Activated T-cell treated with anti-CD3 and anti-CD28 coated beads, Interleukin-2, amount 50 U/mL, for 24 hours (primary cell): ENCODE data around the gene TOR1AIP2.

Experiments
- DNase-seq: peaks from one replicate; pipeline ENCODE4 v3.0.0-alpha.2; 2020
- H3K27ac Mint-ChIP-seq: 2 replicates; pipeline ENCODE4 v1.8.0; 2020; ENCODE audit warnings: mild to moderate bottlenecking, mixed read lengths
- H3K27me3 Mint-ChIP-seq: 2 replicates; pipeline ENCODE4 v1.8.0; 2020; ENCODE audit warnings: mixed read lengths
- H3K36me3 Mint-ChIP-seq: 2 replicates; pipeline ENCODE4 v1.8.0; 2020; ENCODE audit warnings: low read depth, mixed read lengths
- H3K4me1 Mint-ChIP-seq: 2 replicates; pipeline ENCODE4 v1.8.0; 2020; ENCODE audit warnings: low read depth, mixed read lengths
- H3K4me3 Mint-ChIP-seq: 2 replicates; pipeline ENCODE4 v1.8.0; 2020; ENCODE audit warnings: mild to moderate bottlenecking, moderate library complexity, mixed read lengths
- H3K9me3 Mint-ChIP-seq: 2 replicates; pipeline ENCODE4 v1.8.0; 2020; ENCODE audit warnings: mixed read lengths

The TOR1AIP2 gene

GRCh38 chr1:179877586-179878265 is at the start of gene TOR1AIP2:
Gene TOR1AIP2 (minus strand): TSS chr1:179877803. CDS start chr1:179852665, 25,138 bp downstream.
- Mint-ChIP-seq H3K9me3 (no peaks in the 10 kb centered on the region), H3K4me3 (peak within 1 kb of the TSS; percentile 95), H3K27ac (peak within 1 kb of the TSS; percentile 95), H3K36me3 (peaks cover 54% of the 10 kb centered on the region), H3K4me1 (peaks cover 64% of the 10 kb centered on the region), H3K27me3 (no peaks in the 10 kb centered on the region)
- DNase-seq, result peak; percentile 90

- no peaks in the 10 kb centered on the region for H3K27me3 Mint-ChIP-seq
- peaks cover 6% of the 10 kb centered on the region for H3K36me3 Mint-ChIP-seq
- no peak for DNase-seq
- no peaks in the 10 kb centered on the region for H3K4me1 Mint-ChIP-seq
- H3K27ac Mint-ChIP-seq, result no peak overlapping the region
- H3K9me3 Mint-ChIP-seq, result no peaks in the 10 kb centered on the region
- no peak overlapping the region for H3K4me3 Mint-ChIP-seq
These were observed 49.2 kb upstream of the TOR1AIP2 start for GRCh38 chr1:179926850-179927205.

DNA sequence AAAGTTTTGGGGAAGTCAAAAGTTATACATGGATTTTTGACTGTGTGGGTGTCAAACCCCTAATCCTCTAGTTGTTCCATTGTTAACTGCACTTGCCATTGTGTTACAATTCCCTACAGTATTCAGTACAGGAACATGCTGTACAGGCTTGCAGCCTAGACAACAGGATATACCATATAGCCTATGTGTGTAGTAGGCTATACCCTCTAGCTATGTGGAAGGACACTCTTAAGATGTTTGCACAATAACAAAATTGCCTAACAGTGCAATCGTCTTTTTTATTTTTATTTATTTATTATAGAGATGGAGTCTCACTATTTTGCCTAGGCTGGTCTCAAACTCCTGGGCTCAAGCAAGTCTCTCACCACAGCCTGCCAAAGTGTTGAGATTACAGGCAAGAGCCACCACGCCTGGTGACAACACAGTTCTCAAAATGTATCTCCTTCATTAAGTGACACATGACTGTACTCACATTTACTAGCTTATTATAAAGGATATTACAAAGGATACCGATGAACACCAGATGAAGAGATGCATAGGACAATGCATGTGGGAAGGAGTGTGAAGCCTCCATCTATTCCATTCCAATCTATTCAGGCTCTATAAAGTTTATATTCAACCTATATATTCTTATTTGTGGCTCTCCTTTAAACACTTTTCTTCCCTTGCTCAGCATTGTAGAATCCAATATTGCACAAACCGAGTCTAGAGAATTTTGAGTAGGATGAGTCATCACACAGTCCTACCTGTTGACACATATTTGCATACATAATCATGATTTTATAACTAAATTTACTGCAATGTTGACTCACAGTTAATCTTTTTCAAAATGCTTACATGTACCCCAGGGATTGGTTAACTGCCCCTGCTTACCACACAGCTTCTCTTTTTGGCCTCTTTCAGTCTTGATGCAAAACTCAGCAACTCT is 48.6 kb upstream of the TOR1AIP2 start:
- H3K4me3 Mint-ChIP-seq, result no peak overlapping the region
- no peak overlapping the region for H3K27ac Mint-ChIP-seq
- H3K9me3 Mint-ChIP-seq, result no peaks in the 10 kb centered on the region
- DNase-seq, result no peak
- H3K36me3 Mint-ChIP-seq, result peaks cover 12% of the 10 kb centered on the region
- no peaks in the 10 kb centered on the region for H3K4me1 Mint-ChIP-seq
- H3K27me3 Mint-ChIP-seq, result no peaks in the 10 kb centered on the region

DNA sequence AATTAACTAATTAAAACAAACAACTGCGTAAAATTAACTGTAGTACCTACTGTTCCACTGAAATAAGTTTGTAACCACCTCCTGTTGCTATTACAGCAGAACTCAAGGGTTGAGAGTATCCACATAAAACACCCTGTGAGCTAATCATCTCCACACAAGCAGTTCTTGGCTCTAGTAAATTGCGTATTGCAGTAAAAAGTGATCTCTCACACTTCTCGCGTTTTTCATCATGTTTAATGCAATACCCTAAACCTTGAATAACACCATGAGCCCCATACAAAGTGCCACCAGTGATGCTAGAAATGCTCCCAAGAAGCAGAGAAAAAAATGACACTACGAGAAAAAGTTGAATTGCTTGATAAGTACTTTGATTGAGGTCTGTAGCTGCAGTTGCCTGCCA is 47.7 kb upstream of the TOR1AIP2 start:
- Mint-ChIP-seq H3K27me3 (no peaks in the 10 kb centered on the region), H3K36me3 (peaks cover 19% of the 10 kb centered on the region), H3K4me3 (no peak overlapping the region), H3K9me3 (no peaks in the 10 kb centered on the region), H3K4me1 (no peaks in the 10 kb centered on the region), H3K27ac (no peak overlapping the region)
- DNase-seq, result no peak

- Mint-ChIP-seq H3K27me3 (no peaks in the 10 kb centered on the region), H3K9me3 (no peaks in the 10 kb centered on the region), H3K27ac (no peak overlapping the region), H3K4me3 (no peak overlapping the region), H3K4me1 (no peaks in the 10 kb centered on the region), H3K36me3 (peaks cover 27% of the 10 kb centered on the region)
- DNase-seq, result no peak
These were observed 46.7 kb upstream of the TOR1AIP2 start for GRCh38 chr1:179924268-179924667.

DNA sequence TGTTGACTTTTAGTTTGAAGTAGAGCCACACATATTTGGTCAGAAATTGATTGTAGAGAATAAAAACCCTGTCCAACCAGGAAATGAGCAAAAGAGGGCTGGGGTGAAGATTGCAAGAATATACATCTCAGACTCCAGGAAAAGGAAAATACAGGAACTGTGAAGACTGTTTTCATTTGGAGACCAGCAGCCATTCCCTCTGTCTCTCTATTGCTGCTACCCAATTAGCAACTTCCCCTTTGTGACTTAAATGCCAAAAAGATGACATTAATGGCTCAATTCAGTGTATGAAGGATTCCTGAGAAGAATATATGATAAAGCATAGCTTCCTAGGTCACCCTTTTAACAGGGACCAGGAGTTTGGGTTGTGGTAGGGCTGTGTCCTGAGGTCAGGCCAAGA is 45.4 kb upstream of the TOR1AIP2 start:
- Mint-ChIP-seq H3K4me1 (peaks cover 6% of the 10 kb centered on the region), H3K9me3 (no peaks in the 10 kb centered on the region), H3K27me3 (no peaks in the 10 kb centered on the region), H3K36me3 (peaks cover 39% of the 10 kb centered on the region), H3K4me3 (no peak overlapping the region), H3K27ac (no peak overlapping the region)
- no peak for DNase-seq

DNA sequence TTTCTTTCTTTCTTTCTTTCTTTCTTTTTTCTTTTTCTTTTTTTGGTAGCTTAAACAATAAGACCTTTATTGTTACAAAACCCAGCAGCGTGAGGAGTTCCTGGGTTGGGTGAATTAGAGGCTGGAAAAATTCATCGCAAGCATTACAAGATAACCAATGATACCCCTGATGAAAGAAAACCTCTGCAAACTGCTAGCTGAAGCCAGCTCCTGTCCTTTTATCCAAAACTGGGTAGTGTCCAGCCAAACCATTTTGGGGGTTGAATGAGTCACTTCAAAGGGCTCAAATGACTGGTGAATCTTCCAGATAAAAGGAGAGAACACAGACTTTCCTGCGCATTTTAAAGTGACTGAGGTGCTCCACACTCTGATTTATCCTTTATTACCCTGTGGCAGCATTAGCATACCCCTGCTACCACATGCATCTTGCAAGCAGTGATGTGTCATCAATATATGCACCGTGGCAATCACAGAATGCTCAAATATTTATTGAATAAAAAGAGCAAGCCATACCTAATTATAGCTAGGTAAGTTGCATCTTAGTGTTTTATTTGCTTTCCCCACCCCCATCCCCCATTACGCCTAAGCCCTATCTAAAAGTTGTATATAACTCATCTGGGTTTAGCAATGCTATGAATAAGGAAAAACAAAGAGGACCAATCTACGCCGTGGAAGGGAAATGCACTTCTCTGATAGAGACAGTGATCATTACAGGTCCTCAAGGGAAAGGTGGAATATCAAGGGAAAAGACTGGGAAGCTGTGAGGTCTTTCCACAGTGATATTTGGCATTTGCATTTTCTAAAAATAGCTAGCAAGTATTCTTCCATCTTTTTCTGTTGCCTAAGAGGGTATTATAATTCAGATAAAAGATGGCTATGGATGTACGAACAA is 44.6 kb upstream of the TOR1AIP2 start:
- Mint-ChIP-seq H3K4me1 (peaks cover 14% of the 10 kb centered on the region), H3K27ac (no peak overlapping the region)
- DNase-seq, result no peak

GRCh38 chr1:179921472-179921871 is 43.9 kb upstream of the TOR1AIP2 start:
- H3K4me3 Mint-ChIP-seq, result no peak overlapping the region
- H3K27me3 Mint-ChIP-seq, result no peaks in the 10 kb centered on the region
- DNase-seq, result no peak
- H3K9me3 Mint-ChIP-seq, result no peaks in the 10 kb centered on the region
- H3K36me3 Mint-ChIP-seq, result peaks cover 52% of the 10 kb centered on the region
- H3K4me1 Mint-ChIP-seq, result peaks cover 15% of the 10 kb centered on the region
- H3K27ac Mint-ChIP-seq, result no peak overlapping the region

More for the DNA sequence above, 44.6 kb upstream of the TOR1AIP2 start:
- H3K9me3 Mint-ChIP-seq, result no peaks in the 10 kb centered on the region
- H3K27me3 Mint-ChIP-seq, result no peaks in the 10 kb centered on the region
- H3K4me3 Mint-ChIP-seq, result no peak overlapping the region
- peaks cover 47% of the 10 kb centered on the region for H3K36me3 Mint-ChIP-seq

DNA sequence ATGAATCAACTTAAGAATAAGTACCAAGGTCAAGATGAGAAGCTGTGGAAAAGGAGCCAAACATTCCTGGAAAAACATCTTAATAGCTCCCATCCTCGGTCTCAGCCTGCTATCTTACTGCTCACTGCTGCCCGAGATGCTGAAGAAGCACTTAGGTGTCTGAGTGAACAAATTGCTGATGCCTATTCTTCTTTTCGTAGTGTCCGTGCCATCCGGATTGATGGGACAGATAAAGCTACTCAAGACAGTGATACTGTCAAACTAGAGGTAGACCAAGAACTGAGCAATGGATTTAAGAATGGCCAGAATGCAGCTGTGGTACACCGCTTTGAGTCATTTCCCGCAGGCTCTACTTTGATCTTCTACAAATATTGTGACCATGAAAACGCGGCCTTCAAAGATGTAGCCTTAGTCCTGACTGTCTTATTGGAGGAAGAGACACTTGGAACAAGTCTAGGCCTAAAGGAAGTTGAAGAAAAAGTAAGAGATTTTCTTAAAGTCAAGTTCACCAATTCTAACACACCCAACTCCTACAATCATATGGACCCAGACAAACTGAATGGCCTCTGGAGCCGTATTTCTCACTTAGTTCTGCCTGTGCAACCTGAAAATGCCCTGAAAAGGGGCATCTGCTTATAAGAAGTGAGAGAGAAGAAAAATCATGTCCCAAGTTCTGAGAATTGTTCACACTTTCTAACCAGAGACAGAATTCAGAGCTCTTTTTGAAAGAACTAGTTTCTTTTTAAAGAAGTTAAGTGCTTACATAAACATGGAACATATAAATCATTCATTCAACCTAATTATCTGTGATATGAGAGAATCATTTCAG is 40.2 kb upstream of the TOR1AIP2 start:
- Mint-ChIP-seq H3K36me3 (peaks cover 84% of the 10 kb centered on the region), H3K4me1 (peaks cover 15% of the 10 kb centered on the region), H3K9me3 (no peaks in the 10 kb centered on the region), H3K27me3 (no peaks in the 10 kb centered on the region), H3K27ac (peak overlapping the region; percentile 78), H3K4me3 (no peak overlapping the region)
- no peak for DNase-seq

DNA sequence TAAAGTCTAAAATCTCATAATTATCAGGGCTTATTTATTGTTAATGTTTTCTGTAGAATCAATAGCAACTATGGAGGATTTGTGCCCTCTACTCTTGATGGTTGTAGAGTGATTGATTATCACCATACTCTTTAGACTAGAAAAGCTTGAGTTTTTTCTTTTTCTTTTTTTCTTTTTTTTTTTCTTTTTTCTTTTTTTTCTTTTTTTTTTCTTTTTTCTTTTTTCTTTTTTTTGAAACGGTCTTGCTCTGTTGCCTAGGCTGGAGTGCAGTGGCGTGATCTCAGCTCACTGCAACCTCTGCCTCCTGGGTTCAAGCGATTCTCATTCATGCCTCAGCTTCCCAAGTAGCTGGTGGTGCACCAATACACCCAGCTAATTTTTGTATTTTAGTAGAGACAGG is 34.2 kb upstream of the TOR1AIP2 start:
- Mint-ChIP-seq H3K27me3 (no peaks in the 10 kb centered on the region), H3K36me3 (peaks cover 80% of the 10 kb centered on the region), H3K27ac (no peak overlapping the region), H3K9me3 (no peaks in the 10 kb centered on the region), H3K4me1 (peaks cover 5% of the 10 kb centered on the region), H3K4me3 (no peak overlapping the region)
- DNase-seq, result no peak

DNA sequence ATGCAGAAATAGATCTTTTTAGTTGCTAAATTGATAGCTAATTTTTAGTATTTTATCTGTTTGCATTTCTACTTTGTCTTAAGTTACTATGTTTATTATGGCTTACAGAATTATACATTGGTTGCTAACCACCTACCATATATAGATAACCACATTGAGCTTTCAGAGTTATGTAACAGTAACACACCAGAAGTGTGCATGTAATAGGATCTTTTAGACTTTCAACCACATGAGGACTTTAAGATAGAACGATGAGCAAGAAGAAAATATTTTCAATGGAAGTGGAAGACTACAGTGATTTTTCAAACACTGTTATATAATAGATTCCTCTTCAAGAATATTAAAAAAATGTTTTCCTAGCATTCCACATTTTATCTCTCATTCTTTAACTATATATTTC is 33.3 kb upstream of the TOR1AIP2 start:
- Mint-ChIP-seq H3K9me3 (no peaks in the 10 kb centered on the region), H3K36me3 (peaks cover 80% of the 10 kb centered on the region), H3K4me1 (peaks cover 5% of the 10 kb centered on the region), H3K27me3 (no peaks in the 10 kb centered on the region), H3K4me3 (no peak overlapping the region), H3K27ac (no peak overlapping the region)
- no peak for DNase-seq

DNA sequence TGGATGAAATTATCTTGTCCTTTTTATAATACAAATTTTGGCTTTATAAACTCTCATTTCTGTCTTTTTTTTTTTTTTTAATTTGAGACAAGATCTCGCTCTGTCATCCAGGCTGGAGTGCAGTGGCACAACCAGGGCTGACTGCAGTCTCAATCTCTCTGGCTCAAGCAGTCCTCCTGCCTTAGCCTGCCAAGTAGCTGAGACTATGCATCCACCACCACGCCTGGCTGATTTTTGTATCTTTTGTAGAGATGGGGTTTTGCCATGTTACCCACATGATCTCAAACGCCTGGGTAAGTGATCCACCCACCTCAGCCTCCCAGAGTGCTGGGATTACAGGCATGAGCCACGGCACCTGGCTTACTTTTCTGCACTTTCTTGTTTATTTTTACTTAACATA is 12.0 kb upstream of the TOR1AIP2 start:
- Mint-ChIP-seq H3K4me3 (no peak overlapping the region), H3K27ac (no peak overlapping the region), H3K36me3 (peaks cover 88% of the 10 kb centered on the region)

GRCh38 chr1:179888071-179888470 is 10.5 kb upstream of the TOR1AIP2 start:
- peak overlapping the region; percentile 55 for H3K27ac Mint-ChIP-seq
- H3K4me3 Mint-ChIP-seq, result no peak overlapping the region
- H3K27me3 Mint-ChIP-seq, result no peaks in the 10 kb centered on the region
- H3K36me3 Mint-ChIP-seq, result peaks cover 88% of the 10 kb centered on the region
- no peaks in the 10 kb centered on the region for H3K9me3 Mint-ChIP-seq
- DNase-seq, result no peak
- peaks cover 49% of the 10 kb centered on the region for H3K4me1 Mint-ChIP-seq

More for the DNA sequence above, 12.0 kb upstream of the TOR1AIP2 start:
- H3K27me3 Mint-ChIP-seq, result no peaks in the 10 kb centered on the region
- no peaks in the 10 kb centered on the region for H3K9me3 Mint-ChIP-seq
- H3K4me1 Mint-ChIP-seq, result peaks cover 41% of the 10 kb centered on the region
- DNase-seq, result no peak

GRCh38 chr1:179883745-179884138 is 6.1 kb upstream of the TOR1AIP2 start:
- Mint-ChIP-seq H3K27me3 (no peaks in the 10 kb centered on the region), H3K9me3 (no peaks in the 10 kb centered on the region), H3K4me1 (peaks cover 63% of the 10 kb centered on the region), H3K4me3 (peak overlapping the region; percentile 94), H3K36me3 (peaks cover 66% of the 10 kb centered on the region), H3K27ac (peak overlapping the region; percentile 100)
- peak; percentile 41 for DNase-seq
